HG03045 (cell line): ENCODE measurements around the gene GSN.

Experiments
- ATAC-seq: cut with Tn5 transposase; IDR thresholded peaks from one replicate; pipeline ENCODE4 v1.9.1; 2021; ENCODE audit warnings: mild to moderate bottlenecking, moderate library complexity; ENCODE audit not compliant: unreplicated experiment

GSN gene

DNA sequence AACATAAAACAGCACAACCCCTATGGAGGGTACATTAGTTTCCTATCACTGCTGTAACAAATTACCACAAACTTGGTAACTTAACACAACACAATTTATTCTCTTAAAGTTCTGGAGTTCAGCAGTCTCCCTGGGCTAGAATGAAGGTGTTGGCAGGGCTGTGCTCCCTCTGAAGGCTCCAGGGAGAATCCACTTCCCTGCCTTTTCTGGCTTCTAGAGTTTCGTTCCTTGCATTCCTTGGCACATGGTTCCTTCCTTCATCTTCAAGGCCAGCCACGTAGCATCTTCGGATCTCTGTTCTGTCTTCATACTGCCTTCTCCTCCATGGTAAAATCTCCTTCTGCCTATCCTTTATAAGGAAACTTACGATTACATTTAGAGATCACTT lies 25.0 kb upstream of the GSN start:
- ATAC-seq, result no peak

DNA sequence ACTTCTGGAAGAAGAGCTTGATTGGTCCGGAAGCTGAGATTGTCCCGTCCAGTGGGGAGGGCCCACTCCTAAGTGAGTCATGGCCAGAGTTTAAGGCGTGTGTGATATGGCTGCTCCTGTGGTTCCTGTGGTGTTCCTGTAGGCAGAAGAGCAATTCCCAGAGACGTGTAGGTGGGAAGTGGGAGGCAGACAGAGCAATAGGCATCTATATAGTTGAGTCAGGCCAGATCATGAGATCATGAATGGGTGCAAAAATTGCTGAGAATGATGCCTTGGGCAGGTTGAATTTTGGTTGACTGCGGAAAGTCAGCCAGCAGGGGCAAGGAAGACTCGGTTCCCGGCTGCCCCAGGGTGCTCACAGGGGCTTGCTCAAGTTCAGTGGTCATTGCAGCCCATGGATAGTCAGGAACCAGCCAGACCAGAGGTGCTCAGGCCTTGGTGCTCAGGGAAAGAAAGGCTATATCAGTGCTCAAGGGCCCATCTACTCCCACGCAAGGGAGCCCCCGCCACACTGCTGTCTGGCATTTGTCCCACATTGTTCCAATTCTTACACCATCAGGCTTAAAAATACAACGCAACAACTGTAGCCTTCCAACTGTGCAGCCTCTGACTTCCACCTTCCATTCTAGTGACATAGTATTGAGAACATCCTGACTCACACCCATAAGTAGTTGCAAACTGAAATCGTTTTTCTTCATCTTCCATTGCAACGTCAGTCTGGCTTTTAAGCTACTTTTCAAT lies 21.0 kb upstream of the GSN start:
- no peak for ATAC-seq

DNA sequence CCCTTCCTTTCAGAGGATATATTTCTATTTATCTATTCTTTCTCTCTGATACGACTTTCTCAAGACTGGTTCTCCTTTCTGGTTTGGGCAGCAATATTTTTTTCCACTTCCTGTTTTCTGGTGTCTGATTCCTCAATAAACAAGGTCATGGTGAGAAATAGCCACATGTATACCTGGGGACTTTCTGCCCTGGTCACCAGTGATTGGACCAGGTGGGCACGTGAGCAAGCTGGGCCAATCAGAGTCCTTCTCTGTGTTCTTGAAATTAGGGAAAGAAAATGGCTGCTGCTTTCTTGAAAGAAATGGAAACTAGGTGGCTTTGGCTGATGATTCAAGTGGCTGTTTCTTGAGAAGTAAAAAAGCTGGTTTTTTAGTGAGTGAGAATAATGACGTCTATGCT lies 18.4 kb upstream of the GSN start:
- ATAC-seq, result no peak

- no peak for ATAC-seq
Measured at GRCh38 chr9:121252104-121252851, 15.7 kb upstream of the GSN start.

- no peak for ATAC-seq
Measured at GRCh38 chr9:121253162-121253561, 14.8 kb upstream of the GSN start.

GRCh38 chr9:121253821-121254501 lies 14.0 kb upstream of the GSN start:
- ATAC-seq, result no peak

DNA sequence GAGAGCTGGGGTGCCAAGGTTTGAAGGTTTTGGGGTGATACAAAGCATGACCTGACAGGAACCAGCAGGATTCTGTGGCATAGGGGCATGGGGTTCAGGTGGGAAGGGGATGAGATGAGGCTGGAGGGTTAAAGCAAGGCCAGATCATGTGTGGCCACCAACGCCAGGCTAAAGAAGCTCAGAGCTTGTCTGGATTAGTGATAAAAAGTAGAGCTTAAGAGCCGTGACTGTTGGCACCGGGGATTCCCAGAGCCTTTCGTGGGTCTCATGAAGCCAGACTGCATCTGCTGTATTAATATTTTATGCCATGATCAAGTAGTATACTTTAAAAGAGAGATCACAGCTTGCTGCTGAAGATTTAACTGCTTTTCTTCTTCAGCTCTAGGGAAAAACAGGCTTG lies 8.5 kb upstream of the GSN start:
- ATAC-seq, result no peak

GRCh38 chr9:121259935-121260334 lies 8.0 kb upstream of the GSN start:
- no peak for ATAC-seq

GRCh38 chr9:121260457-121261106 lies 7.4 kb upstream of the GSN start:
- no peak for ATAC-seq

DNA sequence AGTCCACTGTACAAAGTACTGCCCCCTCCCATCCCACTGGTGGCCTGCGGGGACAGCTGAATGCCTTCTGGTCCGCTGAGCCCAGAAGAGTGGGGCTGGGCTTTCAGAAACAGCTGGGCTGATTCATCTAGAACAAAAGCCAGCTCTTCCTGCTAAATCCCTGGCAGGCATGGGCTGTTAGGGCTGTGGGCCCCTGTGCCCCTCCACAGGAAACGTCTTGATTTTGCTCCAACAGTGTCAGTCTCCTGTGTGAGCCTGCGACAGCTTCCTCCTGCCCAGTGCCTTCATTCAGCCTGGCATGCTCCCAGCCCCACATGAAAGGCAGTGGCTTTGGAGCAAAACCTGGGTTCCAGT lies 6.9 kb upstream of the GSN start:
- ATAC-seq, result no peak

DNA sequence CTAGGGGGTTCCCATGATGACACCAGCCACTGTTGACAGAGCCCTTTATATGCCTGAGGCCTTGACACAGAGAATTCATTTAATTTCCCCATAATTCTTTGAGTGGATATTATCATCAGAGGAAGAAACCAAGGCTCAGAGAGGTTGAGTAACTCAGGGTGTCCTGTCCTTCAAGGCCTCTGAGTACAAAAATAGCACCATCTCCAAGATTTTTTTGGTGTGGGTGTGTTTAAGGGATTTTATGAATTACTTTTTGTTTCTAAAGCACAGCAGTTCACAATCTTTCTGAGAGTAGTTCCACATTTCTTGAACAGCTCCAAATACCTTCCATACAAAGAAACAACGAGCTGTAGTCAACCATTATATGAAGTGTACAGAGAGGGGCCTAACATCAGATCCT lies 6.2 kb upstream of the GSN start:
- ATAC-seq, result no peak

- no peak for ATAC-seq
Measured at GRCh38 chr9:121262423-121262822, 5.5 kb upstream of the GSN start.

DNA sequence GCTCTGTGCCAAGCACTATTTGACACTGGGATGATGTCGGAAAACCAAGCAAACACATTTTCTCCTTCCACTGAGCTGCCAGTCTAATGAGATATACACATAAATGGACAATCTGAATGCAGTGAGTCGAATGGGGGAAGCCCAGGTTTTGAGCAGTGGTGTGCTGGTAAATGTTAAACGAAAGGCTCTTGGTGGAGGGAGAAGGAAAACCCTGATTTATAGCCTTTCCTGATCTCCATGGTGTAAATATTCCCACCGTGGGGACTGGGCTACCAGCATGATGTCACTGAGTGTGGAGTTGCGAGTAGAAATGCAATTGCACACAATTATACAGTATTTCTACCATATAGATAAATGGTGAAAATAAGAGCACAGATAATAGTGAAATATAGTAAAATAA lies 5.0 kb upstream of the GSN start:
- ATAC-seq, result no peak

DNA sequence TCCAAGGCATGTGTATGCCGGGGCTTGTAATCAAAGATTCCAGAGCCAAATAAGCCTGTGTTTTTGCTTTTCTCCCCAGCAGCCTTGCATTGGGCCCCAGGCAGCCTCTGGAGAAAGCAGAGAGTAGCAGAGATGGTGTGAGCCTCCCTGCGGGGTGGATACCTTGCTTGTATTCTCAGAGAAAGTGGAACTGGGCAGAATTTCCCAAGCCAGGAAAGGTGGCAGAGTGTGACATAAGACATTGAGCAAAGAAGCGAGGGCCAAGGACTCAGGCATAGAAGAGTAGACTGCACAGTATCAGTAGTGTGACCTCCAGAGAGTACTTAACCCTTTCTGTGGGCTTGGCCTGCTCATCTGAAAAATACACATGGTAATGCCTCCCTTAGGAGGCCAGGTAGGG lies 1.6 kb upstream of the GSN start:
- no peak for ATAC-seq

DNA sequence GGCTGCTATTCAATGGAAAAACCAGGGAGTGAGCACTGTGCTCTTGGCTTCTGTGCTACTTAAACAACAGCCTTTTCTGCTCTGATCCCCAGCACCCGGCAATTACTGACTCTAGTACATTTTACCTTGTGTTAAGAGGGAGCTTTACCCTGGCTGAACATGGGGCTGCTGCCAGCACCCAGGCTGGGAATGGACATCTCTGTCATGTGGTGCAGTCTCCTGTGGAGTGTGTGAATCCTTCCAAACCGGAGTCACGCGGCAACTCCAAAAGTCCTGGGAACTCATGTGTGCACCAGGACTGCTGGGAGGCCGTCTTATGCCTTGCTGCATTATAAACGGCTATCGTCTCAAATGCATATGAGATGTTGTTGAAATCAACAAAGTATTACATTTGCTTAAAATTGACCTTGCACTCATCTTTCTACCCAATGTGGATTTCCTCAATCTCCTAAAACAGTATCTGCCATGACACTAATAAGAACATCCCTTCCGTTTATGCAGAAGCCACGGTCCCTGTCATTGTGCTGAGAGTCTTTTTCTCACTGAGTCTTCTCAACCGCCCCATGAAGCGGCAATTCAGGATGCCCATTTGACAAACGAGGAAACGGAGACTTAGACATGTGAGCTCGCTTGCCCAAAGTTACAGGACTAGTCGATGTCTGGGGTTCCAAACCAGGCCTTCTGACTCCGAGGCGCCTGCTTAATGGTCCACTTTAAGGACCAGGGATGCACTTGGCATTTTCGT lies 884 bp upstream of the GSN start:
- no peak for ATAC-seq

DNA sequence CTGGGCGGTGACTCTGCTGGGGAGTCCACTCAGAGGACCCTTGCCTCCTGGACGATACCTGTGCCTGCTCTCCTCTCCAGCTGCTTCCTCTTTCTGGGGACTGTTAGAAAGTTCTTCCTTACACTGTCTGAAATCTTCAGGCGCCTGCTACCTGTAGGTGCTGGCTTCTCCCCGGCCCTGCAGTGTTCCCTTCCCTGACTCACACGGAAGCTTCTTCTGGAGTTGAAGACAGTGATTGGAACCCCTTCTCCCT lies 562 bp downstream of the GSN start:
- ATAC-seq, result peak; percentile 38

DNA sequence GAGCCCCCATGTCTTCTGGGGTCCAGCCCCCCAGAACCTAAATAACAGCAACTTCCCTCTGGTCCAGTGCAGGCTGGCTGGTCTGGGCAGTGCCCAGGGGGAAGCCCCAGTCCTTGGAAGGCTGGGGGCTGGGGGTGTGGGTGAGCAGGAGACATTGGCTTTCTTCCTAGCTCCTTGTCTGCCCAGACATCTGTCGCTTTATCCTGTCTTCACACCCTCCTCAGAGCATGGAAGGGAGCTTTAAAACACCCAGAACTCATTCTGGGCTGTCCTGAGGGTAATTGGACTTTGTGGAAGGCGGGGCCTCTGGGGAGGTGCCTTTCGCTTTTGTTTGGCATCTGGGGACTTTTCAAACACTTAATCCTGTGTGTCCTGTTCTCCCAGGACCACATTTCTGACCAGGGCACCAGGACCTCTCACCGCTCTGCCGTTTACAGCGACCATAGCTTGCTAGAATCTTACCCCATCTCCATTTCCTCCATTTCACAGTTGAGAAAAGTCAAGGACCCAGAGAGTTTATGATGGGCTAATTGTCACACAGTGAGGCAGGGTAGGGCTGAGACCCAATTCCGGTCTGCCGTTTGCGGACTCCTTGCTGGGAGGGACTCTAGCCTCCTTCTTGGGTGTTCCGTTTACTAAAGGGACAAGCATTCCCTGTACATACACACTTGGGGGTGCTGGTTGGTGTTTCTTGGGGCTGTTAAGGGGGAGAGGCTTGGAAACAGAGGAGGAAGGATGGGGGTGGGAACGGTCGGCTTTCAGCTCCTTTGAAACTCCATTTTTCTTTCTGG lies 1.1 kb downstream of the GSN start:
- ATAC-seq, result no peak

DNA sequence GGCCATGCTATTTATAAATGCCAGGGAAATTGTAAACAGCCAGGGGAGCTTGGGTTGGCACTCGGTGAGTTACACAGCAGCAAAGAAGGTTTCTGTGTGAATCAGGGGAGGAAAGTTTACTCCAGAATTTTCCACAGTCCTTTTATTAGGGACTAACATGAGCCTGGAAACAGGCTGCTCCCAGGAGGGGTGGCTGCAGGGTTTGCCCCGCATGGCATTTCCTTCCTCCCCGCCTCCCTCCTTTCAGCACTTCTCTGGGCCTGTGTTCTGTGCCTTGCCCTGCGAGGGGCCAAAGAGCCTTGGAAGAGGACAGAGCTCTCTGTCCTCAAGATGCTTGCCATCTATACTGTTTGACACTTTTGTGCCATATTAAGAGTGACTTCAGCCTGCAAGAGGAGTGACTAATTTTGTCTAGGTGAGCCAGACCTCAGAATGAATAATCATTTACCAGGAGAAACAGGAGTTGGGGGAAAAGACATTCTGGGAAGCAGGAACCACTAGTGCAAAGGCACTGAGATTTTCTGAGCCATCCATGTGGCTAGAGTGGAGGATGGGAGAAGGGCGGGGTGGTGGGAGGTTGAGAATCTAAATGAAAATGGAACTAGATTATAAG lies 1.8 kb downstream of the GSN start:
- no peak for ATAC-seq

DNA sequence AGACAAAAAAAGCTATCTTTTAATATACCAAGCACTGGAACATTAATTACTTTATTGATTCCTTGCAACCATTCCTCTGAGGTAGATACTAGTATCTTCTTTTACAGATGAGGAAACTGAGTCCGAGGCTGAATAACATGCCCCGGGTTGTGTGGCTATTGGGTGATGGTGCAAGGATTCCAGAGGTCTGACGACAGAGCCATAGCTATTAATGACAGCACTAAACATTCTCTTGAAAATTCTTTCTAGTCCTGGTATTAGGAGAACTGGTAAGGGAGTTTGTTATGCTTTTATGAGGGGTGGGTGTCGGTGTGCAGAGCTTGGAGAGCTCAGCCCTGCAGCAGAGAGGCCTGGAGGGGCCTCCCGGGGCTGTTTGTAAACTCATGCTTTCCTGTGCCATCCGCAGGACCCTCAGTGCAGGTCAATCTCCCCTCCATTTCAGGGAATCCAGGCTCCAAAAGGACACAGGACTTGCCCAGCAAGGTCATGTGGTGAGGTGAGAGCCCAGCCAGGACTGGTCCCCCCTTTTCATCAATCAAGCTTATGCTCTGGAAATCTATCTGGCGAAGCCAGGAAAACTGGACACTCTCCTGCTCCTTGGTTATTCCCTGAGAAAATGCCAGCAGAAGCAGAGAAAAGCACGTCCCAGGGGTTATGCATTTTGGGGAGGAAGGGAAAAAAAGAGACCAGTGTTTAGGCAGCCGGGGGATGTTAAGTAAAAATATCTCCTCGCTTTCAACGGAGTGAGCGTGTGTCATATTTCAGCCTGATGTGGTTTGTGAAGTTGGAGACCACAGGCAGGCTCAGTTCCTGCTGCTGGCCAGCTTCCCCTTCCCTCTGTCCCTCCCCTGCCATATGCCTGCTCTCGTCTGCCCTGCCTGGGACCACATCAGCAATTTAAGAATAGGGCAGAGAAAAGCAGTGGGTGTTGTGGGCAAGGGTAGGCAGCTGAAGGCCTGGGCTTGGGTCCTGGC lies 3.7 kb downstream of the GSN start:
- no peak for ATAC-seq
